Liver (tissue), 9 donors: Measurements from ENCODE around the gene PANK1. TPM values are rescaled to one million over a fixed set of nuclear protein-coding genes. Genes with fewer than 3 reads are reported as not detected.

Source experiments
- DNase-seq: peaks from one replicate; pipeline ENCODE4 v3.0.0-alpha.2; 2017; ENCODE audit warnings: low spot score
- H3K27ac ChIP-seq, 2 donors: one replicate each; pipeline ENCODE4 v1.7.0; 2013; ENCODE audit warnings: inconsistent platforms in 2 of 2, low read length in 2 of 2, control low read depth in 1 of 2, low read depth in 1 of 2, mild to moderate bottlenecking in 1 of 2
- H3K27me3 ChIP-seq, 4 donors: one replicate each; pipeline versions ENCODE4 v1.6.1 to v1.7.0; 2013; ENCODE audit warnings: low read length in 3 of 4, inconsistent platforms in 1 of 4, mild to moderate bottlenecking in 1 of 4, moderate library complexity in 1 of 4; ENCODE audit not compliant: control insufficient read depth in 4 of 4, insufficient read depth in 4 of 4
- H3K36me3 ChIP-seq, 4 donors: one replicate each; pipeline versions ENCODE4 v1.6.1 to v1.7.0; 2013; ENCODE audit warnings: low read length in 3 of 4, mild to moderate bottlenecking in 3 of 4, low read depth in 1 of 4, moderate library complexity in 1 of 4; ENCODE audit not compliant: control insufficient read depth in 4 of 4, insufficient read depth in 3 of 4
- H3K4me1 ChIP-seq, 4 donors: one replicate each; pipeline versions ENCODE4 v1.6.1 to v1.7.0; 2013; ENCODE audit warnings: low read length in 3 of 4, mild to moderate bottlenecking in 3 of 4, moderate library complexity in 1 of 4; ENCODE audit not compliant: control insufficient read depth in 4 of 4, insufficient read depth in 4 of 4
- H3K4me3 ChIP-seq, 3 donors: one replicate each; pipeline versions ENCODE4 v1.6.1 to v1.7.0; 2013; ENCODE audit warnings: low read length in 3 of 3, control low read depth in 1 of 3, low read depth in 1 of 3, mild to moderate bottlenecking in 1 of 3
- H3K9ac ChIP-seq, 2 donors: one replicate each; pipeline ENCODE4 v1.7.0; 2013; ENCODE audit warnings: low read length in 2 of 2, mild to moderate bottlenecking in 2 of 2, moderate library complexity in 2 of 2, control low read depth in 1 of 2, low read depth in 1 of 2
- H3K9me3 ChIP-seq, 4 donors: one replicate each; pipeline versions ENCODE4 v1.6.1 to v1.7.0; 2013; ENCODE audit warnings: low read length in 3 of 4; ENCODE audit not compliant: control insufficient read depth in 4 of 4
- ATF3 ChIP-seq: IDR thresholded peaks from 2 replicates; pipeline ENCODE4 v1.6.1; 2016; ENCODE audit warnings: antibody characterized with exemption
- CTCF ChIP-seq: fragments of 150-350 bp; IDR thresholded peaks from 2 replicates; pipeline ENCODE4 v1.5.1; 2017; ENCODE audit warnings: improper control_type of control experiment, low read depth, low read length; ENCODE audit not compliant: missing input control
- EGR1 ChIP-seq, 2 donors: IDR thresholded peaks; 2 replicates each; pipeline ENCODE4 v1.6.1; 2016 to 2018; ENCODE audit warnings: antibody characterized with exemption in 2 of 2, low read depth in 2 of 2
- FOXA1 ChIP-seq: IDR thresholded peaks from 2 replicates; pipeline ENCODE4 v1.6.1; 2016; ENCODE audit warnings: antibody characterized with exemption
- FOXA2 ChIP-seq: IDR thresholded peaks from 2 replicates; pipeline ENCODE4 v1.6.1; 2016; ENCODE audit warnings: antibody characterized with exemption
- GABPA ChIP-seq, 2 donors: IDR thresholded peaks in 1 of 2; conservative IDR thresholded peaks in 1 of 2; 2 replicates each; pipeline ENCODE4 v1.6.1; 2016; ENCODE audit warnings: antibody characterized with exemption in 2 of 2, mild to moderate bottlenecking in 1 of 2, moderate library complexity in 1 of 2
- HNF4A ChIP-seq, 2 donors: conservative IDR thresholded peaks; 2 replicates each; pipeline ENCODE4 v1.6.1; 2016; ENCODE audit warnings: antibody characterized with exemption in 2 of 2, mild to moderate bottlenecking in 2 of 2
- HNF4G ChIP-seq: IDR thresholded peaks from 2 replicates; pipeline ENCODE4 v1.6.1; 2016; ENCODE audit warnings: antibody characterized with exemption
- JUND ChIP-seq, 2 donors: IDR thresholded peaks; 2 replicates each; pipeline ENCODE4 v1.6.1; 2016; ENCODE audit warnings: antibody characterized with exemption in 2 of 2
- REST ChIP-seq: IDR thresholded peaks from 2 replicates; pipeline ENCODE4 v1.6.1; 2016; ENCODE audit warnings: antibody characterized with exemption, mild to moderate bottlenecking
- RXRA ChIP-seq, 2 donors: IDR thresholded peaks; 2 replicates each; pipeline ENCODE4 v1.6.1; 2017 to 2018; ENCODE audit warnings: antibody characterized with exemption in 2 of 2, mild to moderate bottlenecking in 1 of 2
- SP1 ChIP-seq: IDR thresholded peaks from 2 replicates; pipeline ENCODE4 v1.6.1; 2018; ENCODE audit warnings: antibody characterized with exemption, mild to moderate bottlenecking
- TAF1 ChIP-seq: conservative IDR thresholded peaks from 2 replicates; pipeline ENCODE4 v1.6.1; 2016; ENCODE audit warnings: antibody characterized with exemption, mild to moderate bottlenecking
- YY1 ChIP-seq: IDR thresholded peaks from 2 replicates; pipeline ENCODE4 v1.6.1; 2016; ENCODE audit warnings: antibody characterized with exemption, mild to moderate bottlenecking
- WGBS: extraction: QIAGEN DNeasy Blood & Tissue Kit; methylation state at CpG from one replicate; pipeline ENCODE4 v1.1.7; 2013; 5-methylcytosine and 5-hydroxymethylcytosine counted together
- polyA plus RNA-seq, 2 donors: library from polyadenylated mRNA; stranded (reverse) in 1 of 2; unstranded in 1 of 2; fragments of 200-250 nt in 1 of 2; fragments of >200 nt in 1 of 2; fragmentation: Nextera tagmentation in 1 of 2; extraction: Ambion mirVana in 1 of 2; gene quantifications; one replicate each; pipeline versions ENCODE4 v1.2.1 to v1.2.3, GENCODE V29; 2013 to 2015
- total RNA-seq, 2 donors: library from RNA; depleted of rRNA; stranded (reverse); fragments of >200 nt; gene quantifications; one replicate each; pipeline ENCODE4 v1.2.3, GENCODE V29; 2014
- TF ChIP-seq, protein P1 (sequence below): IDR thresholded peaks from 2 replicates; pipeline ENCODE4 v1.6.1; 2016; ENCODE audit warnings: antibody characterized with exemption
- donor health status: healthy.
- donor health status: healthy.
- donor health status: healthy.
- donor health status: healthy.
- donor health status: healthy.

Gene PANK1
- total and polyA plus RNA-seq, 4 donors = 30.0 to 105 (median 44.7) TPM

GRCh38 chr10:89609833-89610346 lies 35.2 kb downstream of the PANK1 start:
- WGBS = 3% methylated on average over 2 of the region's 2 CpGs
- no peak overlapping the region for H3K4me3 ChIP-seq

DNA sequence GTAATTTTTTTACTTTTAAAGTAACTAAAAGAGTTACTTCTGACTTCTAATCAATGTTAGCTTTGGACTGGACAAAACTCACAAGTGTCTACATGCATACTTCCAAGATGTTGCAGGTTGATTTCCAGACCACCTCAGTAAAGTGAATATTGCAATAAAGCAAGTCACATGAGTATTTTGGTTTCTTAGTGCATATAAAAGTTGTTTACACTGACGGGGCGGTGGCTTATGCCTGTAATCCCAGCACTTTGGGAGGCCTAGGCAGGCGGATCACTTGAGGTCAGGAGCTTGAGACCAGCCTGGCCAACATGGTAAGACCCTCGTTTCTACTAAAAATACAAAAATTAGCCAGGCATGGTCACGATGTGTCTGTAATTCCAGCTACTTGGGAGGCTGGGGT lies 40.8 kb downstream of the PANK1 start:
- Histone ChIP-seq H3K9me3 (no peaks in the 10 kb centered on the region), H3K4me3 (no peak overlapping the region), H3K36me3 (peaks cover 0 to 8% (median 5%) of the 10 kb centered on the region in 4 donors), H3K27me3 (no peaks in the 10 kb centered on the region), H3K4me1 (peaks cover 6 to 47% (median 32%) of the 10 kb centered on the region in 4 donors), H3K27ac (peak overlapping the region in 1 of 2 donors; percentile 91), H3K9ac (no peak overlapping the region)
- no peak for TF ChIP-seq HNF4A (conservative IDR thresholded peaks at IDR 0.05)
- no peak for TF ChIP-seq FOXA1
- TF ChIP-seq FOXA2 = no peak
- no peak for TF ChIP-seq ATF3
- TF ChIP-seq REST = no peak
- no peak for DNase-seq
- 89% methylated on average over 5 of the region's 5 CpGs for WGBS

More at GRCh38 chr10:89609833-89610346, 35.2 kb downstream of the PANK1 start:
- H3K4me1 ChIP-seq = peaks cover 0 to 8% (median 3%) of the 10 kb centered on the region in 4 donors
- H3K27me3 ChIP-seq = no peaks in the 10 kb centered on the region
- peaks cover 3 to 20% (median 17%) of the 10 kb centered on the region in 4 donors for H3K36me3 ChIP-seq
- H3K9ac ChIP-seq = no peak overlapping the region
- H3K27ac ChIP-seq = no peak overlapping the region
- TF ChIP-seq CTCF = no peak
- TF ChIP-seq RXRA (IDR thresholded peaks at IDR 0.05) = peak in 1 of 2 donors; percentile 57
- TF ChIP-seq HNF4A (conservative IDR thresholded peaks at IDR 0.05) = peak in 1 of 2 donors; percentile 11
- no peaks in the 10 kb centered on the region for H3K9me3 ChIP-seq
- DNase-seq = no peak

DNA sequence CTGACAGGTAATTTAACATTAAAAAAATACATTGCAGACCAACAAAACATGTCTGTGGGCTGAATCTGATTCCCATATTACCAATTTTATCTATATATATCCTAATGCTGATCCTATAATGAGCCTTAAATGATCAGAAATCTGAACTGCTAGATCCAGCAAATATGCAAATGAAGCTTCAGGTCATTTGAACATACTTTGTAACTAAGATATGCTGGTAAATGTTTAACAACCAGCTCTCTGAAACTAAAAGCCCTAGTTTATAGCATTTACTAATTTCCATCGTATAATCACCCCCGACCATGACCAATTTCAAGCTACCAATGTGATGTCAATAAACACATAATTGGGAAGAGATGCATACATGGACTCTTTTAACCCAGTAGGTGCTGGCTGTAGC lies 42.1 kb downstream of the PANK1 start:
- peak overlapping the region; percentile 67 to 91 for H3K27ac ChIP-seq
- no peak for TF ChIP-seq SP1
- no peak for TF ChIP-seq YY1
- no peak for TF ChIP-seq GABPA (IDR thresholded peaks at IDR 0.05 in 1 of 2, conservative IDR thresholded peaks at IDR 0.05 in 1 of 2)
- TF ChIP-seq FOXA2 = no peak
- no peak for TF ChIP-seq FOXA1
- no peak for TF ChIP-seq CTCF
- TF ChIP-seq JUND (IDR thresholded peaks at IDR 0.05) = no peak
- TF ChIP-seq HNF4G = no peak
- TF ChIP-seq RXRA (IDR thresholded peaks at IDR 0.05) = no peak
- TF ChIP-seq REST = no peak
- TF ChIP-seq TAF1 = no peak
- TF ChIP-seq, protein P1, sequence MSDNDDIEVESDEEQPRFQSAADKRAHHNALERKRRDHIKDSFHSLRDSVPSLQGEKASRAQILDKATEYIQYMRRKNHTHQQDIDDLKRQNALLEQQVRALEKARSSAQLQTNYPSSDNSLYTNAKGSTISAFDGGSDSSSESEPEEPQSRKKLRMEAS = no peak
- TF ChIP-seq EGR1 (IDR thresholded peaks at IDR 0.05; ENCODE audit: low read depth in 2 of 2) = no peak

More for the DNA sequence above, 42.1 kb downstream of the PANK1 start:
- no peak for DNase-seq
- H3K4me1 ChIP-seq = peaks cover 6 to 47% (median 32%) of the 10 kb centered on the region in 4 donors
- H3K27me3 ChIP-seq = no peaks in the 10 kb centered on the region
- H3K9me3 ChIP-seq = no peaks in the 10 kb centered on the region
- H3K9ac ChIP-seq = peak overlapping the region in 1 of 2 donors; percentile 94
- H3K4me3 ChIP-seq = no peak overlapping the region
- 32% methylated on average over 2 of the region's 2 CpGs for WGBS
- peaks cover 0 to 10% (median 4%) of the 10 kb centered on the region in 4 donors for H3K36me3 ChIP-seq
